ENCODE measurements around the gene TCEAL8. TPM values are rescaled to one million over a fixed set of nuclear protein-coding genes. Genes with fewer than 3 reads are reported as not detected.

TCEAL8 gene
- total and polyA plus RNA-seq, 2 of the 4 experiments (the other 2 are of a cell fraction): 31.5 to 57.6 TPM

- in situ Hi-C loops (cut with MboI; ENCODE audit: low sequenced_read_pairs): no loop called here
- Histone ChIP-seq H3K23ac (ENCODE audit: low read depth, low read length) (no peak within 1 kb of the TSS), H3K9ac (ENCODE audit: low read depth, low read length) (no peak within 1 kb of the TSS), H2AK9ac (replicated peaks; ENCODE audit: low read depth, low read length, poor library complexity) (no peak within 1 kb of the TSS), H2BK5ac (ENCODE audit: low read depth, low read length, poor library complexity, severe bottlenecking) (no peak within 1 kb of the TSS), H2AK5ac (ENCODE audit: low read depth, low read length) (no peak within 1 kb of the TSS), H4K8ac (ENCODE audit: low read depth in 2 of 2, low read length in 2 of 2) (no peak within 1 kb of the TSS), H3K79me1 (ENCODE audit: low read depth in 1 of 2, low read length in 2 of 2) (no peaks in the 10 kb centered on the region), H2BK20ac (ENCODE audit: low read depth, low read length) (no peak within 1 kb of the TSS), H3K27me3 (ENCODE audit: control insufficient read depth, insufficient read depth, low read length) (peaks cover 41% of the 10 kb centered on the region), H3K4ac (ENCODE audit: low read depth, low read length) (no peak within 1 kb of the TSS), H4K5ac (ENCODE audit: low read depth, low read length) (no peak within 1 kb of the TSS), H2BK15ac (ENCODE audit: low read depth, low read length) (no peak within 1 kb of the TSS), H3K9me1 (ENCODE audit: insufficient read depth, low read length) (no peaks in the 10 kb centered on the region), H3K36me3 (ENCODE audit: control insufficient read depth, insufficient read depth, low read length) (no peaks in the 10 kb centered on the region), H4K91ac (ENCODE audit: insufficient read depth, low read depth, low read length) (no peak within 1 kb of the TSS), H3K4me3 (ENCODE audit: insufficient read depth, low read depth, low read length) (no peak within 1 kb of the TSS), H3K9me3 (ENCODE audit: control insufficient read depth, insufficient read depth, low read length) (no peaks in the 10 kb centered on the region), H3K56ac (ENCODE audit: extremely low read depth, insufficient read depth, low read length) (no peak within 1 kb of the TSS), H2BK120ac (ENCODE audit: low read depth, low read length) (no peak within 1 kb of the TSS), H3K14ac (replicated peaks; ENCODE audit: low read depth, low read length) (no peak within 1 kb of the TSS), H2AFZ (replicated peaks; ENCODE audit: low read length, poor library complexity) (no peak within 1 kb of the TSS), H3K4me2 (ENCODE audit: low read depth, low read length) (no peak within 1 kb of the TSS), H3K4me1 (ENCODE audit: control insufficient read depth, insufficient read depth, low read length) (no peaks in the 10 kb centered on the region), H3K27ac (ENCODE audit: insufficient read depth, low read length) (no peak within 1 kb of the TSS), H4K20me1 (ENCODE audit: insufficient read depth, low read length) (no peaks in the 10 kb centered on the region), H3K18ac (ENCODE audit: low read depth, low read length) (no peak within 1 kb of the TSS)
- no peak for ATAC-seq (ENCODE audit: low read depth)
- no CpG with 5 or more reads among the region's 17 CpGs for WGBS, 2 experiments (ENCODE audit: extremely low coverage in 2 of 2, insufficient read length in 1 of 2)
- ChIA-PET POLR2A (ENCODE audit: unreplicated experiment) (no interaction called here), CTCF (no interaction called here)
- intact Hi-C loops (cut with micrococcal nuclease): no loop called here
- no peak for DNase-seq
- no peak for TF ChIP-seq USF2 (IDR thresholded peaks at IDR 0.05; ENCODE audit: low read depth, low read length)
- no peak for TF ChIP-seq SMC3 (IDR thresholded peaks at IDR 0.05; ENCODE audit: low read depth, low read length)
- no peak for TF ChIP-seq CEBPB (IDR thresholded peaks at IDR 0.05; ENCODE audit: low read depth, low read length)
- TF ChIP-seq RAD21 (IDR thresholded peaks at IDR 0.05; ENCODE audit: low read length): no peak
- no peak for TF ChIP-seq CHD1 (IDR thresholded peaks at IDR 0.05; ENCODE audit: low read depth, low read length)
- no peak for TF ChIP-seq MAFK (IDR thresholded peaks at IDR 0.05; ENCODE audit: low read depth, low read length)
- TF ChIP-seq RCOR1 (IDR thresholded peaks at IDR 0.05; ENCODE audit: insufficient replicate concordance, low read length): no peak
- no peak for TF ChIP-seq RFX5 (IDR thresholded peaks at IDR 0.05; ENCODE audit: low read depth, low read length)
- TF ChIP-seq CTCF (conservative IDR thresholded peaks at IDR 0.05; ENCODE audit: low read depth, low read length): no peak
- TF ChIP-seq ELK1 (IDR thresholded peaks at IDR 0.05; ENCODE audit: borderline replicate concordance, low read depth, low read length): no peak
- no peak for TF ChIP-seq POLR2A (IDR thresholded peaks at IDR 0.05; ENCODE audit: low read depth, low read length)
- TF ChIP-seq NFE2L2 (IDR thresholded peaks at IDR 0.05; ENCODE audit: low read depth, low read length): no peak
- no peak for TF ChIP-seq FOS (IDR thresholded peaks at IDR 0.05; ENCODE audit: low read depth, low read length)
- no peak for TF ChIP-seq BHLHE40 (IDR thresholded peaks at IDR 0.05; ENCODE audit: low read depth, low read length)
- TF ChIP-seq MXI1 (IDR thresholded peaks at IDR 0.05; ENCODE audit: borderline replicate concordance, low read depth, low read length): no peak
- no peak for TF ChIP-seq MAZ (IDR thresholded peaks at IDR 0.05; ENCODE audit: borderline replicate concordance, low read depth, low read length)
- no TSS peak for BruUV-seq (replicated peaks)
- dilution Hi-C loops (cut with HindIII; ENCODE audit: low sequenced_read_pairs, unreplicated experiment): no loop called here
These were observed 21.6 kb upstream of the TCEAL8 start, which contains the start of gene TCEAL5 for GRCh38 chrX:103276581-103277002. Gene TCEAL5, minus strand, starts transcription at chrX:103276750. Its CDS starts 2,187 bp downstream, at chrX:103274563.
